NCI-H774 (cell line): ENCODE data around the gene TNFRSF21.
"Not testable (repeated sequence)": the region's sequence is repeated elsewhere in the genome, so short reads cannot be mapped to it uniquely, and the experiment has no call there.

Experiments
- DNase-seq: peaks from one replicate; lab custom pipeline; 2025; lab: John Stamatoyannopoulos, UW

TNFRSF21 gene

DNA sequence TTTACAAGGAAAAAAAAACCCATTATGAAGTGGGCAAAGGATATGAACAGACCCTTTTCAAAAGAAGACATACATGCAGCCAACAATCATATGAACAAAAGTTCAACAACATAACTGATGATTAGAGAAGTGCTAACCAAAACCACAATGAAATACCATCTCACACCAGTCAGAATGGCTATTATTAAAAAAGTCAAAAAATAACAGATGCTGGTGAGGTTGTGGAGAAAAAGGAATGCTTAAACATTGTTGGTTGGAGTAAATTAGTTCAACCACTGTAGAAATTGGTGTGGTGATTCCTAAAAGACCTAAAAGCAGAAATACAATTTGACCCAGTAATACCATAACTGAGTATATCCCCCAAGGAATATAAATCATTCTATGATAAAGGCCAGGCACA lies 86.5 kb downstream of the TNFRSF21 start:
- not testable (repeated sequence) for DNase-seq

DNA sequence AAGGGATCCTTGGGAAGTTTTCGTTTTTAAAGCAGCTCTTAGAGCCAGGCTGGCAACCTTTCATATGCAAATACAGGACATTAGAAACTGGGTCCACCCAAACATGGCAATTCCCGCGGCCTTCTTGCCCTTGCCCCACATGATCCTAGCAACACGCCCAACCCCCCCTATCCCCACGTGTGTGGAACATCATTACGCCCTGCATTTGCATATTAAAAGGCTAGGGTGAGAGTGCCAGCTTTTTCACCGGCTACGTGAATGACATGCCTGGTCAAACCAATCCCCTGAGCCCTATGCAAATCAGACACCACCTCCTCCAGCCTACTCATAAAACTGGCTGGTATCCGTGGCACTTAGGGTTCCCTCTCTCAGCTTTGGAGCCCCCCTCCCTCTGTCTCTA lies 88.1 kb downstream of the TNFRSF21 start:
- no peak for DNase-seq

DNA sequence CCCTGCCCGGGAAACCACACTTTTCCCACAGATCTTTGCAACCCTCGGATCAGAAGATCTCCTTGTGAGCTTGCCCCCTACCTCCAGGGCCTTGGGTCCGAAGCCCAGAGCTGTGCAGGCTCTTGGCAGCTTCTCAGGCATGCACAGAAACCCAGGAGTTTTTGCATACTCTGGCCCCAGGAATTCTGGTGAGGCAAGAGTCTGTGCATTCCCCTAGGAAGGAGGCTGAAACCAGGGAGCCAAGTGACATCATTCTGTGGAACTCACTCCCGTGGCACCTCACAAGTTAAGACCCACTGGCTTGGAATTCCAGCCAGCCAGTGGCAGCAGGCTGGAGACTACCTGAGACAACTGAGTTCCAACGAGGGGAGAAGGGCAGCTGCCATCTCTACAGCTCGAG lies 100.1 kb downstream of the TNFRSF21 start:
- no peak for DNase-seq

DNA sequence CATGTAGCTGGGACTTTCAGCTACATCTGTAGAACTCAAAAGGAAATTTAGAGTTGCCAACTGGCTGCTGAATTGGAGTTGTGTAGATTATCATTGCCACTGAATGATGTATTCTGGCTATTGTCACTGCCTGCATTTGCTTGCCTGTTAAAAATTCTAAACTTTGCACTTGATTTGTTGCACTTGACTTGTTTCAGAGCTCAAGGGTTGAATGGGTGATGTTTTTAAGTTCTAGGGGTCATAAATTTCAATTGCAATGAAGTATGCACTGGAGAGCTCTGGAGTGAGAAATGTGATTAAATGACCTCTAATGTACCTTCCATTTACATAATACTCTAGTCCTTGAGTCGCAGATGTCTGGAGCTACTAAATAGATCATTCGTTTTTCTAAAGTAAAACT lies 102.4 kb downstream of the TNFRSF21 start:
- DNase-seq, result no peak

DNA sequence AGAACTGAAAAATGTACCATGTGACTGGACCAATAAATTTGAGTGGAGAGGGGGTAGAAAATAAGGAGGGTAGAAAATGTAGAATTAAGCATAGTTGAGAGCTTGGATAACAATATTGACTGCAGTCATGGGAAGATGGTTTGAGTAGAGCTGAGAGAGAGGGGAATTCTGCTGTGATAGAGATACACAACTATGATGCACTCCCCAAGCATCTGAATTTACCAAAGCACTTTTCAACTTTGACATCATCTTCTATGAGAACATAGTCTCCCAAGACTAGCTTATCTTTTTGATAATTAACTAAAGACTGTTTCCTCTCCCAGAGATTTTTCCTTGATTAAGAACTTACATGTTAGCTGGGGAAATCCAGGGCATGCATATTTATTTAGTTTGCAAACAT lies 103.1 kb downstream of the TNFRSF21 start:
- no peak for DNase-seq

DNA sequence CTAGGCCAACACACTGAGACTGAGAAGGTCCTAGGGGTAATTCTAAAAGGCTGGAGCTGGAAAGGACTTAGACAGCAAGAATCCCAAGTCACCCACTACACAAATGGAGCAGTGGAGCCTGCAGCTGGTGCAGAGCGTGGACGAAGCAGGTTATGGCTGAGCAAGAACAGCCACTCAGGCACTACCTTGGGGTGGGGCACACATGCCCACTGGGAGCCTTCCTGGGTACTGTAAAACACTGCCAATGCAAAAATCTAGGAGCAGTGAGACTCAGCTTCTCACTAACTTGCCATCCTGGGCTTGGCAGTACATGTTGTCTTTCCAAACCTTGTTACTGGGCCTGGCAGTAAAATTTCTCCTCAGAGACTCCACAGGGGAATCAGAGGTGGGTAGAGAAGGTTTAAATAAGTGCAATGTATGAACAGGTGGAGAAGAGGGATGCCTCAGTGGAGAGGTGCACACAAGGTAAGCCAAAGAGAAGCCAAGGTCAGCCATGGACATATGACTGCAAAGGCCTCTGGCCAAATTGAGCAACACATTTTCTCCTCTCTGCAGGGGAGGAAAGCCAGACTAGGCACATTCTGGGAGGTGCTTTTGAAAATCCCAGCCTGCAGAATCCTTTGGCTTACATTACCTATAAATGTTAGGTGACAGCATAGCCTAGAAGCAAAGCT lies 105.6 kb downstream of the TNFRSF21 start:
- no peak for DNase-seq

DNA sequence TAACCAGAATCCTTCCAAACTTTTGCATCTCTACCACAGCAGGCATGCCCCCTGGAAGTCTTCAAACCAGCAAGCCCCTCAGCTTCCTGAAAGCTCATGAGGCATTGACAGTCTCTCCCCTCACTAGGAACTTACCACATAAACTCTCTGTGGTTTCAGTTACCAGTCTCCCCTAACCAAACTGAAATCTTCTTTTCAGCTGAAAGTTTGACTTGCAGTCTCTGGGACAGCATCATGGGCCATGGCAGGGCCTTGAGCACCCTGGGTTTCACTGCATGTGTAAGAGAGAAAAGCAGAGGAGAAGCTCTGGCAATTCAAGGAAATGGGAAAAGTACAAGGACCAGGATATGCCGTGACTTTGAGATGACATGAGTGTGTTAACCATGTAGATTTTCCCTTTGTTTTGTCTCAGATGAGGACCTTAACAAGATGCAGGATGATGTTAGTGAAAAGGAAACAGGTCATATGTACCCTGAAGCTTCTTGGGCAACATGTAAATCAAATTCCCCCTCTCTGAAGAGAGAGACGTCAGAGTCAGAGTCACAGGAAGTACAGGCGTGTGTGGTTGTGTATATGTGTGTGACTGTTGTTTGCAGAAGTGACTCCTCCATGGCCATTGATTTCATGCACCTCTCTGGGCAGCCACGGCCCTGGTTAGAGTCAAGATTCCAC lies 106.3 kb downstream of the TNFRSF21 start:
- no peak for DNase-seq

DNA sequence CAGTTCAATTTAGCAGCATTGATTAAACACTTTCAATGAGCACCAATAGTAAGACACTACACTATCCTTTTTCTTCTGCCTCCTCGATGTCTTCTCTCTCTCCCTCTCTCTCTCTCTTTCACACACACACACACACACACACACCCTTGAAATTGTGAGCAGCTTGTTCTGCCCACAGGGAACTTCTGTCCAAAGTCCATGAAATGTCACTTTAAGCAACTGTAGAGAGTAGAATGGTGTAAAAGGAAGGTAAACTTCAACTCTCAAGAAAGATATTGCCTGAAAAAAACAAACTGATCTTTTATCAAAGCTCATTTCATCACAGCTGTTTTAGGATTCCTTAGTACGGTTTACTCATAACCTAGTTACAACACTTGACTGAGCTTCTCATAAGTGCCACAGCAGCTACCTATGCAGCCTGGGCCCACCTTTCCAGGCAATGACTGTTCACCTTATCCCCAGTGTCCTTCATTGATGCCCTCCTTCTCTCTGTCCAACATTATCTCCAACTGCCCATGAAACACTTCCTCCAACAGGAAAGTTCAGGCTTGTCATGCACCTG lies 107.0 kb downstream of the TNFRSF21 start:
- DNase-seq, result no peak

DNA sequence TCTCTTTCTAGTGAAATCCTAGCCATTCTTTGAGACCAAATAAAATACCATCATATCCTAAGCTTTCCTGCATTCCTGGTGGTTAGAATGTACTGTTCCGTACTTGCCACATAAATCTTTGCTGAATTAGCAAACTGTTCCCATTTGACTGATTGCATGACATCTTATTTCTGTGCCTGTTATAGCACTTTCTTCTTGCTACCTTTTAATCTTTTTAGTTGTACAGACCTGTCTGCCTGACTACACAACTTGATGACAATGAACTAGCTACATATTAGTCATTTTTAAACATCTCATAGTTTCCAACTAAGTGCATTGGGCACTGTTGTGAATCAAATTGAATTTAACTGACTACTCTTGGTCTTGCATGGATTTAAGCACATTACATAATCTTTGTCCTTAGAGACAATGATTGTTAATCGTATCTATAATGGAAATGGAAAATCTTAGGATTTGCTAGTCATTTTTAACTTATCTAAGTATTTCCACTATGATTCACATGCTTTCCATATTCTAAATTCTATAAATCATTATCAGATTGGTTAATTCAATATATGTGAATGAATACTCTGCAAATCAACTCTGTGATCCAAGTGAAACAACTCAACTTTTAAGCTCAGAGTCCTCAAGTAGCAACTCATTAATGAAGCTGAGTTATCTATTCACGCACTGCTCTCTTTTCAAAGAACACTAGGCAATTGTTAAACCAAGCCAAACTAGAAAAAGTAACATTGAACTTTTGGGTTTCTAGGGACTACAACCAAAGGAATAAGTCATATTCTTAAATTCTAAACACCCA lies 109.0 kb downstream of the TNFRSF21 start:
- no peak for DNase-seq

DNA sequence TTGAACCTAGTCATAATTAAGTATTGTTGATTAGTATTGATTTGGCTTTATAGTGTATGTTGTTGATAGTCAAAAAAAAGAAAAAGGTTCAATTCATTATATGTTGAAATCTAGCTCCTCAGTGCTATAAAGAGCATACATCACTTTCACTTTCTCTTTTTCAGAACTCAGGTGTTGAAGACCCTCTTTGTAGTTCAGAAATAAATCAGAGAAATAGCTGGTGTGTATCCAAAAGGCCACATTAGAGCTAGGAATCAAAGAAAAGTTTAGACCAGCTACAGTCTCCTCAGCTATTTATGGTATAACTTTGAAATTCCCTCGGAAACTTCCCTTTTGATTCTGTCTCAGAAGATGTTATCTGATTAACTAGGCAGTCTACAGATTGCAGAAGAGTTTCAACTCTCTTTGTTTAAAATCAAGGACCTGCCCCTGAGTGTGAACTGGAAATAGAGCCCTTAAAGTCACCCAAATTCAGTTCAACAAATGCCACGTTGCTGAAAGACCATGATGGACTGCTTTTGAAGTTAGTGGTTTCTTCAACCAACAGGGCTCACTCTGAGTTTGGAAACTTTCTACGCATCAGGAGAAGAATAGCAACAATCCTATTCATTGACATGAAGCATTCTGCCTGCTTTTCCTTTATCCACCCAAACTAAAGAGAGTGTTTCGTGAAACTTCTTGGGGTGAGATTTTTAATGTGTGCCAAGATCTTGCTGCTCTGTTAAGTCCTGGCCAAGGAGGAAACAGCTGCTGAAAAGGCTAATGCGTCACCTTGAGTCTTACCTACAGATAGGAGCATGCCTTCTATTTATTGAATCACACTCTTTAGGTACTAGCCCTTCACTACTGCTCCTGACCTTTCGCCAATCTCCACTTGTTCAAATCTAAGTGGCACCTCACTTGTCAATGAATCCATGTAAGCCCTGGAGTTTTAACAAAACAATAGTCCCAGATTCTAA lies 111.7 kb downstream of the TNFRSF21 start:
- no peak for DNase-seq

DNA sequence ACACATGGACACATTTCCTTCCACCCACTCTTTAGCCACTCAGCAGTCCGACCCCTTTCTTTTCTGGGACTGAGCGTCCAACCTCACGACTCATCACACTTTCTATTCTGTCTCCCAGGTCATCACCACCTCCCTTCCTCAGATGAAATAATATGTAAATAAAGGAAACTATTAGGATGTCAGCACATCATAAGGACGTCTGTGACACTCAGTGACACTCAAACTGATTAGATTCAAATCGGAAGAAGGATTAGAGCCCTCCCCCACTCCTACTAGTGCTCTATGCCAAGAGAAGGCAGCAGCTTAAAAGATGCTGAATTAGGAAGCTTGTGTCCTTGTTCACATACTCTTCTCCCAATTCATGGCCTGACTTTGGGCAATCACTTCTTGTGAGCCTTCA lies 113.6 kb downstream of the TNFRSF21 start:
- DNase-seq, result no peak

DNA sequence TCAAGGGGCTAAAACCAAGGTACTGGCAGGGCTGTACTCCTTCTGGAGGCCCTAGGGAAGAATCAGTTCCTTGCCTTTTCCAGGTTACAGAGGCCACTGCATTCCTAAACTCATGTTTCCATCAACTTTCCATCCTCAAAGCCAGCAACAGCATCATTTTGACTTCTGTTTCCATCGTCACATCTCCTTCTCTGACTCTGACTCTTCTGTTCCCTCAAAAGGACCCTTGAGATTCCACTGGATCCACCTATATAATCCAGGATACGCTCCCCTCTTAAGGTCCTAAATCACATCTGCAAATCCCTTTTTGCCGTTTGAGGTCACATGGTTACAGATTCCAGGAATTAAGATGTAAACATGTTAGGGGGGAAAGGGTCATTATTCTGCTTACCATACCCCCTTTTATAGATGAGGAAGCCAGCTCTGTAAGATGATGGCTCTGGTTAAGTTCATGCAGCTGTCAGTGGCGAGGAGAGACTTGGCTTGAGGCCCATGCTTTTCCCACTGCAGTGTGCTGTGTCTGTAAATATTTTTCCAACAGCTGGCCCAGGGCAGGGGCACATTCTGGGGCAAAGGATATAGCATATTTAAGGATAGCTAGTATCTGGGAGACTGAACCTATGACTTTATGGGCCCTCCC lies 114.6 kb downstream of the TNFRSF21 start:
- no peak for DNase-seq

DNA sequence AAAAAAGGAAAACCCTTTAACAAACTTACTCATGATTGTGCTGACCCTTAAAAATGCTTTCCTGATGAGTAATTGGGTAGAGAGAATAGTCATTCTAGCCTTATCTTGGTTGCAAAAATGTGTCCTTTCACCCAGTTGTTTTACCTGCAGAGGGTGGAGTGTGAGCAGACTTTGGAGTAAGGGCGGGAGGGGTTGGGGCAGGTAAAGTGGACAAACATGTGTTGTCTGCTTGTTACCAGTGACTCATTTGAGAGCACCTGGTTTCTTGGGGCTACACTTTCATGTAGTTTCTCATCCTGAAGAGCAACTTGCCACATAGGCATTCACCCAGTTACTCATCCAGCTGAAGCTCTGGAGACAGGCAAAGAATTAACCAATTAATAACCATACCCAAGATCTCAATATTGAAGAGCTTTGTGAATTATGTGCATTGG lies 121.1 kb downstream of the TNFRSF21 start:
- no peak for DNase-seq

DNA sequence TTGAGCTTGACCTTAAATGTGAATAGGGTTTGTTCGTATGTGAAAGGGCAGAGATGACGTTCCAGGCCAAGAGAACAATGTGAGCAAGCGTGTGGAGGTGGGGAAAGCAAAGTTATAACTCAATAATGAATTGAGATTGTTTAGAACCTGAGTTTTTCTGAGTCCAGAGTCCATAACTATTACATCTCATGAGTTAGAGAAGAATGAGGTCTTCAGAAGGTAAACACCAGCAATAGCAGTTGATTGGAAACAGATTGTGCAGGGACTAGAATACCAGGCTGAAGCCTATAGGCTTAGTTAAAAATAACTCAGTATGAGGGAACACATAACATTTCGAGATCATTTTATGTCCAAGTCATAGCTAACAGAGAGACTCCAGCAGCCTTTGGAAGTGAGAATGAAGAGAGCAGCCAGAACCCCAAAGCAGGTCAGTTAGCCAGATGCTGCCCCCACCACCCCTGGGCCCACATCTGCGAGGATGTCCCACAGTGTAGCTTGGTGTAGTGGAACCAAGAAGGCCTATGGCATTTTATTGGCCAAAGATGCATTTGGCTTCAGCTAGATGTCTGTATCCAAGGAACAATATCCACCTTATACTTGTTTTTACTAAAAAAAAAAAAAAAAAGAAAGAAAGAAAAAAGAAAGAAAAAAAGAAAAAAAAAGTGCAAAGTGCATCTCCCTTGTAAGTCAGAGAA lies 121.7 kb downstream of the TNFRSF21 start:
- DNase-seq, result no peak

DNA sequence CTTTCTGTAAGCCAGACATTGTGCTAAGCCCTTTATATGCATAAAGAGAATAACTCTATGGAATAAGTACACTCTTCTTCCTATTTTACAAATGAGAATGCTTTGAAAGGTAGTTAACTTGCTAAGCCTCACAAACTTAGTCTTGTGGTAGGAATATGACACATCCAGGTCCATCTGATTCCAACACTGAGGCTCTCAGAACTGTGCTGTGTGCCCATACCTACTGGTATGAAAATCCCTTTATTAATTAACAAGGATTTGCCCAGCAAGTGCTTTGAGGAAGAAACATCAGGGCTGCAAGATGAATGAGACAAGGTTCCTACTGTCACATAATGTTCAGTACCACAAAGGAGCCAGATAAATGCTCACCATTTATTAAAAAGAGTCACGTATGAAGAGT lies 122.6 kb downstream of the TNFRSF21 start:
- no peak for DNase-seq

DNA sequence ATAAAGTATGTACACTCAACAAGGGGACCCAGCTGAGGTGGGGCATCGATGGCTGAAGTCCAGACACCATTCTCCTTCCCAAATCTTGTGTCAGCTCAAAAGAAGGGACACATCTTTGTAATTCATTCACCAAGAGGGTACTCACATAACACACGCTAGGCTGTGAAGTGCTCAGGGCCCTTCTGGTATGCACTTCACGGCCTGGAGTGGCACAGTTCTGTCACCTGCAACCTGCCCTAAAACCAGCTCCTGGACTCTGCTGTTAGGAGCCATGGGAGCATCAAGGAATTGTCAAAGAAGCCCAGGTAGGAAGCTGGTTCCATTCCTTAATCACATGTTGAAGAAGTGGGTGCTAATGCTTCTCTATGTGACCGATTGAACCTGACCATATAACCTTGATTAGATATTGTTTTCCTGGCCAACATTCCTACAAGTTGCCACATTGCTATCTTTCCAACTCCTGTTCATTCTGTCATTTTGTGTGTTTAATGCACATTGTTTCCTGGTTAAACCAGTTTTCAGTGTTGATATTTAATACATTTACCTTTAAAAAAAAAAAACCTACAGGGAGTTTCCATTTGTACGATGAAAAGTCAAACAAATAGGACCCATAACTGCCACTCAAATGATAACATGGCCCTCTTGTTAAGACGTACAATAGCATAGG lies 127.3 kb downstream of the TNFRSF21 start:
- no peak for DNase-seq

DNA sequence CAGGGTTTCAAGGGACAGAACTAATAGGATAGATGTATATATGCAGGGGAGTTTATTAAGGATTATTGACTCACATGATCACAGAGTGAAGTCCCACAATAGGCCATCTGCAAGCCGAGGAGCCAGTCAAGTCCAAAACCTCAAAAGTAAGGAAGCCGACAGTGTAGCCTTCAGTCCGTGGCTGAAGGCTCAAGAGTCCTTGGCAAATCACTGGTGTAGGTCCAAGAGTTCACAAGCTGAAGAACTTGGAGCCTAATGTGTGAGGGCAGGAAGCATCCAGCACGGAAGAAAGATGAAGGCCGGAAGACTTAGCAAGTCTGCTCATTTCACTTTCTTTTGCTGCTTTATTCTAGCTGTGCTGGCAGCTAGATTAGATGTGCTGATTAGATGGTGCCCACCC lies 128.0 kb downstream of the TNFRSF21 start:
- DNase-seq, result no peak
